Activated CD4-positive, alpha-beta T cell treated with anti-CD3 and anti-CD28 coated beads for 48 hours (primary cell): ENCODE data around the gene OR14J1.
"Not testable (repeated sequence)": the region's sequence is repeated elsewhere in the genome, so short reads cannot be mapped to it uniquely, and the experiment has no call there.

Experiments used
- DNase-seq: peaks from one replicate; pipeline ENCODE4 v3.0.0-alpha.2; 2020

The OR14J1 gene

GRCh38 chr6:29301316-29301715 is at the start of gene OR14J1:
TSS of gene OR14J1 (plus strand) at chr6:29301701. CDS start at chr6:29306690, 4,989 bp downstream.
- no peak for DNase-seq

GRCh38 chr6:29251736-29252135 is 49.8 kb upstream of the OR14J1 start:
- no peak for DNase-seq

- no peak for DNase-seq
Measured at GRCh38 chr6:29255530-29255929, 46.0 kb upstream of the OR14J1 start.

- DNase-seq = no peak
Measured at GRCh38 chr6:29259721-29260120, 41.8 kb upstream of the OR14J1 start.

- DNase-seq = no peak
Measured at GRCh38 chr6:29263001-29263400, 38.5 kb upstream of the OR14J1 start.

GRCh38 chr6:29294499-29294914 is 7.0 kb upstream of the OR14J1 start:
- no peak for DNase-seq

GRCh38 chr6:29295181-29295585 is 6.3 kb upstream of the OR14J1 start:
- no peak for DNase-seq

- no peak for DNase-seq
Measured at GRCh38 chr6:29295623-29296022, 5.9 kb upstream of the OR14J1 start.

GRCh38 chr6:29319931-29320330 is 18.4 kb downstream of the OR14J1 start:
- no peak for DNase-seq

- DNase-seq = not testable (repeated sequence)
Measured at GRCh38 chr6:29323332-29323731, 21.8 kb downstream of the OR14J1 start.

GRCh38 chr6:29325777-29326176 is 24.3 kb downstream of the OR14J1 start:
- no peak for DNase-seq

GRCh38 chr6:29332676-29333075 is 31.2 kb downstream of the OR14J1 start:
- no peak for DNase-seq

- DNase-seq = no peak
Measured at GRCh38 chr6:29336269-29336668, 34.8 kb downstream of the OR14J1 start.

- DNase-seq = no peak
Measured at GRCh38 chr6:29345380-29345779, 43.9 kb downstream of the OR14J1 start.

GRCh38 chr6:29349348-29349747 is 47.8 kb downstream of the OR14J1 start:
- DNase-seq = not testable (repeated sequence)

GRCh38 chr6:29354980-29355379 is 53.5 kb downstream of the OR14J1 start:
- no peak for DNase-seq

- no peak for DNase-seq
Measured at GRCh38 chr6:29355603-29356002, 54.1 kb downstream of the OR14J1 start.
